Activated CD4-positive, CD25-positive, alpha-beta regulatory T cell treated with anti-CD3 and anti-CD28 coated beads, Interleukin-2, amount 50 U/mL, for 16 hours (primary cell): Measurements from ENCODE around the gene EIF4E3.
A peak's percentile ranks its signal among the peaks of the same experiment; 100 is the strongest.

ENCODE experiments used
- DNase-seq: peaks from one replicate; pipeline ENCODE4 v3.0.0-alpha.2; 2020; ENCODE audit warnings: low read depth, low spot score

The EIF4E3 gene

GRCh38 chr3:71723452-71724170 lies 1.6 kb downstream of the EIF4E3 start:
- DNase-seq: peak; percentile 50

- no peak for DNase-seq
These were observed 2.5 kb downstream of the EIF4E3 start for GRCh38 chr3:71722693-71723092.

GRCh38 chr3:71721651-71722157 lies 3.5 kb downstream of the EIF4E3 start:
- no peak for DNase-seq

- no peak for DNase-seq
These were observed 4.2 kb downstream of the EIF4E3 start for GRCh38 chr3:71721002-71721401.

- DNase-seq: peak; percentile 37
These were observed 7.1 kb downstream of the EIF4E3 start for GRCh38 chr3:71718072-71718471.

- DNase-seq: no peak
These were observed 10.6 kb downstream of the EIF4E3 start for GRCh38 chr3:71714595-71714994.

GRCh38 chr3:71713041-71713440 lies 12.2 kb downstream of the EIF4E3 start:
- no peak for DNase-seq

- no peak for DNase-seq
These were observed 14.2 kb downstream of the EIF4E3 start for GRCh38 chr3:71710906-71711494.

- no peak for DNase-seq
These were observed 15.2 kb downstream of the EIF4E3 start for GRCh38 chr3:71709908-71710511.

- no peak for DNase-seq
These were observed 16.6 kb downstream of the EIF4E3 start for GRCh38 chr3:71708476-71709105.

- no peak for DNase-seq
These were observed 17.6 kb downstream of the EIF4E3 start for GRCh38 chr3:71707595-71707994.

GRCh38 chr3:71705681-71706080 lies 19.5 kb downstream of the EIF4E3 start:
- DNase-seq: no peak

GRCh38 chr3:71704915-71705314 lies 20.3 kb downstream of the EIF4E3 start:
- DNase-seq: no peak

GRCh38 chr3:71703797-71704196 lies 21.4 kb downstream of the EIF4E3 start:
- no peak for DNase-seq

GRCh38 chr3:71702131-71703024 lies 22.8 kb downstream of the EIF4E3 start:
- no peak for DNase-seq

- DNase-seq: no peak
These were observed 23.9 kb downstream of the EIF4E3 start for GRCh38 chr3:71701251-71701762.

- DNase-seq: no peak
These were observed 30.2 kb downstream of the EIF4E3 start for GRCh38 chr3:71695000-71695482.

GRCh38 chr3:71694358-71694999 lies 30.7 kb downstream of the EIF4E3 start:
- DNase-seq: no peak

- DNase-seq: no peak
These were observed 31.6 kb downstream of the EIF4E3 start for GRCh38 chr3:71693641-71694040.

GRCh38 chr3:71692139-71692538 lies 33.1 kb downstream of the EIF4E3 start:
- no peak for DNase-seq
